GM19463 (cell line): Measurements from ENCODE around the gene SLC22A2.

Experiments used
- ATAC-seq: cut with Tn5 transposase; IDR thresholded peaks from one replicate; pipeline ENCODE4 v1.9.1; 2021; ENCODE audit warnings: mild to moderate bottlenecking, moderate library complexity; ENCODE audit not compliant: unreplicated experiment

The SLC22A2 gene

DNA sequence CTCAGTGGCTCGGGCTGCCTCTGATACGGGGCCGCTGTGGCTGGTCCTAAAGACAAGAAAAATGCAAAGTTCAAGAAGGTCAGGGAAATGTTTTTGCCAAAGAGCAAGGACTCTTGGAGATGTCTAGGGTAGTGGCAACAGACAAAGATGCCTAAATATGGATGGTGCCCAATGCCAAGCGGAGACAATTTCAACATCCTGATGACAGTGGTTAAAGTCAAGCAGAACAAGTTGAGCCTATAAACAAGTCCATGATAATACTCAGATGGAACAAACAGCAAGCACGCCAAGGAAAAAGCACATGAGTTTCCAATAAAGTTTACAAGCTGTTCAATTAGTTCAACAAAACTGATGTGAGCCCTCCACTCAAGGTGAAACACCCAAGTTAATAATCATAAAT lies 85.9 kb downstream of the SLC22A2 start:
- no peak for ATAC-seq

DNA sequence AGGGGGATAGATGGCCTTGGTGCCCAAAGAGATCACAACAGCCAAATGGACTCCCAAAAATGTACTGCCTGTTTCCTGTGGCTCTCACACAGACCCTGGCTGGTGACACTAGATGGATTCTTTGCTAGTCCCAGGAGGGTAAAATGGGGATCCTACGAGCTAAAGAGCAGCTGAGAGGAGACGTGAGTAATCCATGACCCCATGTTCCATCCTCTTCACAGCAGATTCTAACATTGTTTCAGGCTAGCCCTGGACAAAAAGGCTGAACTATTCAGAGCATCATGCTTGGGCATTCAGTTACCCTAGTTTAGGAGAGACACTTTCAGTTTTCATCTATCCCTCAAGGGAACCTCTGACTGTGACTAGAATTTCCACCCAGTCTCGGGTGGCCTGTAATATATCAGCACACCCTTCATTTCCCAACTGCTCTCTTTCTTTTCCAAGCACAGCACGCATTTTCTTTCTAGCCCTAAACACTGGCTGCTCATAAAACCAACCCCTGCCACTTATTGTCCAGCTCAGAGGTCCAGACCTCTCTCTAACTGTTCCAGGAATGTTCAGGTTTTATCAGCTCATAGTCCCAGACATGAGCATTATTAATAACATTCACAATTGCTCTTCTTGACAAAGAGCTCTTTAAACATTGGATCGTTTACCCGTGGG lies 88.5 kb downstream of the SLC22A2 start:
- no peak for ATAC-seq

DNA sequence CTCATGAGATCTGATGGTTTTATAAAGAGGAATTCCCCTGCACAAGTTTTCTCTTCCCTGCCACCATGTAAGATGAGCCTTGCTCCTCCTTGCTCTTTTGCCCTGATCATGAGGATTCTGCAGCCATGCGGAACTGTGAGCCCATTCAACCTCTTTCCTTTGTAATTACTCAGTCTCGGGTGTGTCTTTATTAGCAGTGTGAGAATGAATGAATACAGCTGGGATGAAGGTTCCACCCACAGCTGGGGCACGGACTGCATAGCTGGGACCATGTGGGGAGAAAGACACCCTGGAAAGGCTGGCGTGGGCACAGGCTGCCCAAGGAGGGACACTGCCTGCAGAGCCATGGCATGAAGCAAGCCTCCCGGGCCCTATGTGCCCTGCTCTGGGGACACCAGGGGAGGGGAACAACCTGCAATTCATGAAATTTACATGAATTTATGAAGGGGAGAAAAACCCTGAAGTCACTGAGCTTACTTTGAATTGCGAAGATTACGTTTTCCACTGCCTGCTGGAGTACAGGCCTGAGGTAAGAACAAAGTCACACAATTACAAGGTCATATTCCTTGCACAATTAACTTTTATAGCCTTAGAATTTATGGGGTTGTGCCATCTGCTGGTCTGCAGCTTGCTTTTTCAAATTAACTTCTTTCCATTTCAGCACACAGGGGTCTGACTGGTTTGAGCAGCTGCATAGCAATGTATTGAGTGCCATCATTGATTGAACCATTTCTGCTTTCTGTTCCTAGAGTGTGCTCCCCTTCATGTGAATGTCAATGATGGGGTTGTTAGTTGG lies 90.8 kb downstream of the SLC22A2 start:
- ATAC-seq: no peak
